Mucosa of descending colon (tissue), 3 donors: ENCODE data around the gene GPR32. TPM values are rescaled to one million over a fixed set of nuclear protein-coding genes. Genes with fewer than 3 reads are reported as not detected.
"Not testable (repeated sequence)": the region's sequence is repeated elsewhere in the genome, so short reads cannot be mapped to it uniquely, and the experiment has no call there.

Experiments
- ATAC-seq: fragments of 200-7000 bp; cut with Tn5 transposase; one replicate; pipeline ENCODE4 v1.9.1; 2020; ENCODE audit warnings: mild to moderate bottlenecking, moderate library complexity
- DNase-seq, 3 donors: peaks; one replicate each; pipeline ENCODE4 v3.0.0-alpha.2; 2020
- H3K36me3 ChIP-seq: fragments of 200-600 bp; one replicate; pipeline ENCODE4 v1.8.0; 2021; ENCODE audit warnings: low read depth, mild to moderate bottlenecking
- H3K4me1 ChIP-seq: fragments of 200-600 bp; one replicate; pipeline ENCODE4 v1.8.0; 2021; ENCODE audit warnings: low read depth, mild to moderate bottlenecking
- H3K4me3 ChIP-seq: fragments of 200-600 bp; one replicate; pipeline ENCODE4 v1.8.0; 2021; ENCODE audit warnings: mild to moderate bottlenecking
- H3K9me3 ChIP-seq: fragments of 200-600 bp; one replicate; pipeline ENCODE4 v1.8.0; 2021; ENCODE audit warnings: mild to moderate bottlenecking
- CTCF ChIP-seq: fragments of 200-600 bp; IDR thresholded peaks from one replicate; pipeline ENCODE4 v1.8.0; 2022; ENCODE audit warnings: antibody characterized with exemption, mild to moderate bottlenecking
- intact Hi-C, 2 donors: fragments of 100-400 bp; cut with DNase I in 1 of 2; cut with micrococcal nuclease in 1 of 2; formaldehyde crosslinking; loops; one replicate each; pipeline versions ENCODE4 v1.11.0 to v1.11.1; 2022; cut with DNase I, micrococcal nuclease
- total RNA-seq, 3 donors: library from RNA; stranded (reverse); fragmentation: NEBNext Ultra II Directional in 2 of 3; extraction: Animal tissue kit (Norgen Biotek cat#: 25700) in 2 of 3; gene quantifications; one replicate each; pipeline versions ENCODE4 v1.2.1 to v1.2.4, GENCODE V29; 2021 to 2023
- donor health status: DM: no; HTN: no; CAD: no; lungs with moderate emphysema.
- donor health status: DM: no; HTN: no; CAD: no.
- donor health status: DM: no; HTN: yes; CAD: no.

GPR32 gene
- total RNA-seq, 3 donors from 2014 or later, result not detected

GRCh38 chr19:50741179-50741933, 28.9 kb upstream of the GPR32 start:
- Histone ChIP-seq H3K36me3 (no peaks in the 10 kb centered on the region), H3K4me1 (no peaks in the 10 kb centered on the region), H3K4me3 (no peak overlapping the region), H3K9me3 (no peaks in the 10 kb centered on the region)
- DNase-seq (no peak), ATAC-seq (no peak)
- no peak for TF ChIP-seq CTCF
- intact Hi-C loops, result no loop called here

- TF ChIP-seq CTCF, result no peak
- no peaks in the 10 kb centered on the region for H3K36me3 ChIP-seq
- no peaks in the 10 kb centered on the region for H3K4me1 ChIP-seq
- H3K4me3 ChIP-seq, result no peak overlapping the region
- DNase-seq (no peak), ATAC-seq (no peak)
- no peaks in the 10 kb centered on the region for H3K9me3 ChIP-seq
- intact Hi-C loops, result no loop called here
Measured at GRCh38 chr19:50743537-50743936, 26.7 kb upstream of the GPR32 start.

GRCh38 chr19:50745221-50745620, 25.0 kb upstream of the GPR32 start:
- no peak overlapping the region for H3K4me3 ChIP-seq
- ATAC-seq (no peak), DNase-seq (no peak)
- H3K9me3 ChIP-seq, result no peaks in the 10 kb centered on the region
- H3K36me3 ChIP-seq, result no peaks in the 10 kb centered on the region
- intact Hi-C loops, result no loop called here
- H3K4me1 ChIP-seq, result no peaks in the 10 kb centered on the region
- no peak for TF ChIP-seq CTCF

- ATAC-seq, intact Hi-C loops, DNase-seq, H3K4me3 ChIP-seq, H3K9me3 ChIP-seq, H3K36me3 ChIP-seq, H3K4me1 ChIP-seq: not testable (repeated sequence)
Measured at GRCh38 chr19:50747141-50747540, 23.1 kb upstream of the GPR32 start.

GRCh38 chr19:50749490-50749889, 20.8 kb upstream of the GPR32 start:
- no peak overlapping the region for H3K4me3 ChIP-seq
- no peaks in the 10 kb centered on the region for H3K4me1 ChIP-seq
- H3K36me3 ChIP-seq, result no peaks in the 10 kb centered on the region
- ATAC-seq (no peak), DNase-seq (no peak)
- intact Hi-C loops, result no loop called here
- H3K9me3 ChIP-seq, result no peaks in the 10 kb centered on the region
- no peak for TF ChIP-seq CTCF

GRCh38 chr19:50750010-50750409, 20.3 kb upstream of the GPR32 start:
- no peak overlapping the region for H3K4me3 ChIP-seq
- H3K9me3 ChIP-seq, result no peaks in the 10 kb centered on the region
- intact Hi-C loops, result no loop called here
- no peaks in the 10 kb centered on the region for H3K36me3 ChIP-seq
- ATAC-seq (no peak), DNase-seq (no peak)
- TF ChIP-seq CTCF, result no peak
- no peaks in the 10 kb centered on the region for H3K4me1 ChIP-seq
